WTC11 (cell line): ENCODE data around the gene RFC2. TPM values are rescaled to one million over a fixed set of nuclear protein-coding genes. Genes with fewer than 3 reads are reported as not detected.

Experiments
- ATAC-seq: fragments of 200-7000 bp; cut with Tn5 transposase; 2 replicates; pipeline ENCODE4 v1.10.0; 2021; ENCODE audit warnings: mild to moderate bottlenecking, moderate library complexity
- CTCF ChIA-PET: fragments of 300-600 bp; sonication (Branson Sonifier 250); formaldehyde crosslinking; loops from one replicate; lab custom pipeline; 2021; ENCODE audit warnings: antibody characterized with exemption; lab: Charles Lee
- POLR2A ChIA-PET: fragments of 350-600 bp; sonication (Branson Sonifier 250); formaldehyde crosslinking; loops from one replicate; lab custom pipeline; 2021; ENCODE audit warnings: antibody characterized with exemption; lab: Charles Lee
- DNase-seq: peaks from one replicate; pipeline ENCODE4 v3.0.0; 2021; ENCODE audit warnings: low spot score
- H3K27ac Mint-ChIP-seq: 2 replicates; pipeline ENCODE4 v1.8.0; 2021; ENCODE audit warnings: mixed read lengths
- H3K27me3 Mint-ChIP-seq: 2 replicates; pipeline ENCODE4 v1.8.0; 2021; ENCODE audit warnings: low read depth, mild to moderate bottlenecking, moderate library complexity, mixed read lengths
- H3K36me3 Mint-ChIP-seq: 2 replicates; pipeline ENCODE4 v1.8.0; 2021; ENCODE audit warnings: mixed read lengths
- H3K4me1 Mint-ChIP-seq: 2 replicates; pipeline ENCODE4 v1.8.0; 2022; ENCODE audit warnings: mixed read lengths
- H3K4me3 Mint-ChIP-seq: 2 replicates; pipeline ENCODE4 v1.8.0; 2021; ENCODE audit warnings: mild to moderate bottlenecking, moderate library complexity, mixed read lengths
- H3K9me3 Mint-ChIP-seq: 2 replicates; pipeline ENCODE4 v1.8.0; 2021; ENCODE audit warnings: mixed read lengths
- GABPB1 ChIP-seq: sonication (generic); formaldehyde crosslinking; IDR thresholded peaks from 2 replicates; pipeline ENCODE4 v1.8.1; 2023; ENCODE audit warnings: mild to moderate bottlenecking, missing genetic modification reagents
- HMGA2 ChIP-seq: fragments of 250-450 bp; sonication (Bioruptor Pico); IDR thresholded peaks from 2 replicates; pipeline ENCODE4 v1.4.0; 2021; ENCODE audit warnings: mild to moderate bottlenecking, moderate library complexity
- KAT7 ChIP-seq: sonication (generic); formaldehyde crosslinking; IDR thresholded peaks from 2 replicates; pipeline ENCODE4 v1.8.1; 2023; ENCODE audit warnings: missing genetic modification reagents, mild to moderate bottlenecking, borderline replicate concordance
- MXD4 ChIP-seq: fragments of 250-450 bp; sonication (Bioruptor Pico); IDR thresholded peaks from 2 replicates; pipeline ENCODE4 v1.8.0; 2021; ENCODE audit warnings: mild to moderate bottlenecking, moderate library complexity, borderline replicate concordance
- NFATC4 ChIP-seq: fragments of 250-450 bp; sonication (Bioruptor Pico); IDR thresholded peaks from 2 replicates; pipeline ENCODE4 v1.9.0; 2021; ENCODE audit warnings: mild to moderate bottlenecking
- NFYB ChIP-seq: sonication (generic); formaldehyde crosslinking; conservative IDR thresholded peaks from 2 replicates; pipeline ENCODE4 v1.8.0; 2022; ENCODE audit warnings: low read depth, missing genetic modification reagents
- NR1H2 ChIP-seq: sonication (generic); formaldehyde crosslinking; IDR thresholded peaks from 2 replicates; pipeline ENCODE4 v1.9.0; 2021; ENCODE audit warnings: mild to moderate bottlenecking, moderate library complexity, missing genetic modification reagents
- SOX15 ChIP-seq: fragments of 250-450 bp; sonication (Bioruptor Pico); IDR thresholded peaks from 2 replicates; pipeline ENCODE4 v1.9.0; 2021; ENCODE audit warnings: mild to moderate bottlenecking
- TP53 ChIP-seq: sonication (generic); formaldehyde crosslinking; IDR thresholded peaks from 2 replicates; pipeline ENCODE4 v1.8.1; 2023; ENCODE audit warnings: mild to moderate bottlenecking, missing genetic modification reagents
- total RNA-seq: library from RNA; stranded (reverse); gene quantifications from 3 replicates; pipeline ENCODE4 v1.2.3, GENCODE V29; 2021
- TF ChIP-seq, protein P1 (sequence below): sonication (generic); formaldehyde crosslinking; IDR thresholded peaks from 2 replicates; pipeline ENCODE4 v1.8.0; 2022; ENCODE audit warnings: mild to moderate bottlenecking, missing genetic modification reagents
- TF ChIP-seq, protein P2 (sequence below): sonication (generic); formaldehyde crosslinking; IDR thresholded peaks from 2 replicates; pipeline ENCODE4 v1.8.1; 2022; ENCODE audit warnings: low read depth, mild to moderate bottlenecking, moderate library complexity, missing genetic modification reagents, borderline replicate concordance
- TF ChIP-seq, protein P3 (sequence below): sonication (generic); formaldehyde crosslinking; IDR thresholded peaks from 2 replicates; pipeline ENCODE4 v1.8.1; 2022; ENCODE audit warnings: low read depth, missing genetic modification reagents, borderline replicate concordance
- TF ChIP-seq, protein P4 (sequence below): fragments of 200-600 bp; IDR thresholded peaks from 2 replicates; pipeline ENCODE4 v1.8.0; 2022; ENCODE audit warnings: antibody characterized with exemption
- TF ChIP-seq, protein P5 (sequence below): sonication (generic); formaldehyde crosslinking; IDR thresholded peaks from 2 replicates; pipeline ENCODE4 v1.8.1; 2023; ENCODE audit warnings: mild to moderate bottlenecking, missing genetic modification reagents, moderate library complexity
- TF ChIP-seq, protein P6 (sequence below): sonication (generic); formaldehyde crosslinking; IDR thresholded peaks from 2 replicates; pipeline ENCODE4 v1.8.0; 2022; ENCODE audit warnings: mild to moderate bottlenecking, missing genetic modification reagents
- TF ChIP-seq, protein P7 (sequence below): sonication (generic); formaldehyde crosslinking; IDR thresholded peaks from 2 replicates; pipeline ENCODE4 v1.8.1; 2022; ENCODE audit warnings: missing genetic modification reagents, borderline replicate concordance
- TF ChIP-seq, protein P8 (sequence below): fragments of 250-450 bp; sonication (Bioruptor Pico); conservative IDR thresholded peaks from 2 replicates; pipeline ENCODE4 v1.9.0; 2021; ENCODE audit warnings: mild to moderate bottlenecking
- TF ChIP-seq, protein P9 (sequence below): fragments of 250-450 bp; sonication (Bioruptor Pico); IDR thresholded peaks from 2 replicates; pipeline ENCODE4 v1.8.0; 2021; ENCODE audit warnings: mild to moderate bottlenecking
- TF ChIP-seq, protein P10 (sequence below): sonication (generic); formaldehyde crosslinking; IDR thresholded peaks from 2 replicates; pipeline ENCODE4 v1.8.0; 2023; ENCODE audit warnings: missing genetic modification reagents

Gene RFC2
- total RNA-seq, 1 experiment from 2014 or later: 80.7 TPM

DNA sequence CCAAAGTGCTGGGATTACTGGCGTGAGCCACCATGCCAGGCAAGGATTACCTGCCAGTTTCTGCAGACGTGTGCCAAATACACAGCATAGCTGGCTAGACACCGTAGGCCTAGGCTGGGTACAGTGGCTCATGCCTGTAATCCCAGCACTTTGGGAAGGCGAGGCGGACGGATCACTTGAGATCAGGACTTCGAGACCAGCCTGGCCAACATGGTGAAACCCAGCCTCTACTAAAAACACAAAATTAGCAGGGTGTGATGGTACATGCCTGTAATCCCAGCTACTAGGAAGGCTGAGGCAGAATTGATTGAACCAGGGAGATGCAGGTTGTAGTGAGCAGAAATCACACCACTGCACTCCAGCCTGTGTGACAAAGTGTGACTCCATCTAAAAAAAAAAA lies 868 bp downstream of the RFC2 start:
- Mint-ChIP-seq H3K27me3 (no peaks in the 10 kb centered on the region), H3K27ac (peak overlapping the region; percentile 79), H3K36me3 (peaks cover 32% of the 10 kb centered on the region), H3K4me1 (peaks cover 3% of the 10 kb centered on the region; the same call in 1 of the 2 replicates), H3K4me3 (peak overlapping the region; percentile 94), H3K9me3 (no peaks in the 10 kb centered on the region)
- CTCF ChIA-PET: interaction anchor here (0.7 to 2.3 kb wide), 5 partner anchors 36 to 152 kb away, joined by 3 to 10 read pairs (median 6); partner anchors contain the start of gene CLIP2
- POLR2A ChIA-PET: no interaction called here
- TF ChIP-seq, protein P1, sequence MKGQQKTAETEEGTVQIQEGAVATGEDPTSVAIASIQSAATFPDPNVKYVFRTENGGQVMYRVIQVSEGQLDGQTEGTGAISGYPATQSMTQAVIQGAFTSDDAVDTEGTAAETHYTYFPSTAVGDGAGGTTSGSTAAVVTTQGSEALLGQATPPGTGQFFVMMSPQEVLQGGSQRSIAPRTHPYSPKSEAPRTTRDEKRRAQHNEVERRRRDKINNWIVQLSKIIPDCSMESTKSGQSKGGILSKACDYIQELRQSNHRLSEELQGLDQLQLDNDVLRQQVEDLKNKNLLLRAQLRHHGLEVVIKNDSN: no peak
- TF ChIP-seq, protein P2, sequence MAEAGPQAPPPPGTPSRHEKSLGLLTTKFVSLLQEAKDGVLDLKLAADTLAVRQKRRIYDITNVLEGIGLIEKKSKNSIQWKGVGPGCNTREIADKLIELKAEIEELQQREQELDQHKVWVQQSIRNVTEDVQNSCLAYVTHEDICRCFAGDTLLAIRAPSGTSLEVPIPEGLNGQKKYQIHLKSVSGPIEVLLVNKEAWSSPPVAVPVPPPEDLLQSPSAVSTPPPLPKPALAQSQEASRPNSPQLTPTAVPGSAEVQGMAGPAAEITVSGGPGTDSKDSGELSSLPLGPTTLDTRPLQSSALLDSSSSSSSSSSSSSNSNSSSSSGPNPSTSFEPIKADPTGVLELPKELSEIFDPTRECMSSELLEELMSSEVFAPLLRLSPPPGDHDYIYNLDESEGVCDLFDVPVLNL (CRISPR knock-in tag): no peak
- TF ChIP-seq, protein P3, sequence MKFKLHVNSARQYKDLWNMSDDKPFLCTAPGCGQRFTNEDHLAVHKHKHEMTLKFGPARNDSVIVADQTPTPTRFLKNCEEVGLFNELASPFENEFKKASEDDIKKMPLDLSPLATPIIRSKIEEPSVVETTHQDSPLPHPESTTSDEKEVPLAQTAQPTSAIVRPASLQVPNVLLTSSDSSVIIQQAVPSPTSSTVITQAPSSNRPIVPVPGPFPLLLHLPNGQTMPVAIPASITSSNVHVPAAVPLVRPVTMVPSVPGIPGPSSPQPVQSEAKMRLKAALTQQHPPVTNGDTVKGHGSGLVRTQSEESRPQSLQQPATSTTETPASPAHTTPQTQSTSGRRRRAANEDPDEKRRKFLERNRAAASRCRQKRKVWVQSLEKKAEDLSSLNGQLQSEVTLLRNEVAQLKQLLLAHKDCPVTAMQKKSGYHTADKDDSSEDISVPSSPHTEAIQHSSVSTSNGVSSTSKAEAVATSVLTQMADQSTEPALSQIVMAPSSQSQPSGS (CRISPR knock-in tag): no peak
- no peak for TF ChIP-seq NFYB
- TF ChIP-seq, protein P4, sequence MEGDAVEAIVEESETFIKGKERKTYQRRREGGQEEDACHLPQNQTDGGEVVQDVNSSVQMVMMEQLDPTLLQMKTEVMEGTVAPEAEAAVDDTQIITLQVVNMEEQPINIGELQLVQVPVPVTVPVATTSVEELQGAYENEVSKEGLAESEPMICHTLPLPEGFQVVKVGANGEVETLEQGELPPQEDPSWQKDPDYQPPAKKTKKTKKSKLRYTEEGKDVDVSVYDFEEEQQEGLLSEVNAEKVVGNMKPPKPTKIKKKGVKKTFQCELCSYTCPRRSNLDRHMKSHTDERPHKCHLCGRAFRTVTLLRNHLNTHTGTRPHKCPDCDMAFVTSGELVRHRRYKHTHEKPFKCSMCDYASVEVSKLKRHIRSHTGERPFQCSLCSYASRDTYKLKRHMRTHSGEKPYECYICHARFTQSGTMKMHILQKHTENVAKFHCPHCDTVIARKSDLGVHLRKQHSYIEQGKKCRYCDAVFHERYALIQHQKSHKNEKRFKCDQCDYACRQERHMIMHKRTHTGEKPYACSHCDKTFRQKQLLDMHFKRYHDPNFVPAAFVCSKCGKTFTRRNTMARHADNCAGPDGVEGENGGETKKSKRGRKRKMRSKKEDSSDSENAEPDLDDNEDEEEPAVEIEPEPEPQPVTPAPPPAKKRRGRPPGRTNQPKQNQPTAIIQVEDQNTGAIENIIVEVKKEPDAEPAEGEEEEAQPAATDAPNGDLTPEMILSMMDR: no peak
- TF ChIP-seq TP53 (CRISPR knock-in tag): no peak
- no peak for TF ChIP-seq SOX15
- TF ChIP-seq, protein P5, sequence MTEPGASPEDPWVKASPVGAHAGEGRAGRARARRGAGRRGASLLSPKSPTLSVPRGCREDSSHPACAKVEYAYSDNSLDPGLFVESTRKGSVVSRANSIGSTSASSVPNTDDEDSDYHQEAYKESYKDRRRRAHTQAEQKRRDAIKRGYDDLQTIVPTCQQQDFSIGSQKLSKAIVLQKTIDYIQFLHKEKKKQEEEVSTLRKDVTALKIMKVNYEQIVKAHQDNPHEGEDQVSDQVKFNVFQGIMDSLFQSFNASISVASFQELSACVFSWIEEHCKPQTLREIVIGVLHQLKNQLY (CRISPR knock-in tag): no peak
- TF ChIP-seq, protein P6, sequence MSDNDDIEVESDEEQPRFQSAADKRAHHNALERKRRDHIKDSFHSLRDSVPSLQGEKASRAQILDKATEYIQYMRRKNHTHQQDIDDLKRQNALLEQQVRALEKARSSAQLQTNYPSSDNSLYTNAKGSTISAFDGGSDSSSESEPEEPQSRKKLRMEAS (CRISPR knock-in tag): no peak
- TF ChIP-seq, protein P7, sequence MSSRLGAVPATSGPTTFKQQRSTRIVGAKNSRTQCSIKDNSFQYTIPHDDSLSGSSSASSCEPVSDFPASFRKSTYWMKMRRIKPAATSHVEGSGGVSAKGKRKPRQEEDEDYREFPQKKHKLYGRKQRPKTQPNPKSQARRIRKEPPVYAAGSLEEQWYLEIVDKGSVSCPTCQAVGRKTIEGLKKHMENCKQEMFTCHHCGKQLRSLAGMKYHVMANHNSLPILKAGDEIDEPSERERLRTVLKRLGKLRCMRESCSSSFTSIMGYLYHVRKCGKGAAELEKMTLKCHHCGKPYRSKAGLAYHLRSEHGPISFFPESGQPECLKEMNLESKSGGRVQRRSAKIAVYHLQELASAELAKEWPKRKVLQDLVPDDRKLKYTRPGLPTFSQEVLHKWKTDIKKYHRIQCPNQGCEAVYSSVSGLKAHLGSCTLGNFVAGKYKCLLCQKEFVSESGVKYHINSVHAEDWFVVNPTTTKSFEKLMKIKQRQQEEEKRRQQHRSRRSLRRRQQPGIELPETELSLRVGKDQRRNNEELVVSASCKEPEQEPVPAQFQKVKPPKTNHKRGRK (CRISPR knock-in tag): no peak
- TF ChIP-seq KAT7: no peak
- no peak for TF ChIP-seq NFATC4 (CRISPR knock-in tag)
- TF ChIP-seq, protein P8, sequence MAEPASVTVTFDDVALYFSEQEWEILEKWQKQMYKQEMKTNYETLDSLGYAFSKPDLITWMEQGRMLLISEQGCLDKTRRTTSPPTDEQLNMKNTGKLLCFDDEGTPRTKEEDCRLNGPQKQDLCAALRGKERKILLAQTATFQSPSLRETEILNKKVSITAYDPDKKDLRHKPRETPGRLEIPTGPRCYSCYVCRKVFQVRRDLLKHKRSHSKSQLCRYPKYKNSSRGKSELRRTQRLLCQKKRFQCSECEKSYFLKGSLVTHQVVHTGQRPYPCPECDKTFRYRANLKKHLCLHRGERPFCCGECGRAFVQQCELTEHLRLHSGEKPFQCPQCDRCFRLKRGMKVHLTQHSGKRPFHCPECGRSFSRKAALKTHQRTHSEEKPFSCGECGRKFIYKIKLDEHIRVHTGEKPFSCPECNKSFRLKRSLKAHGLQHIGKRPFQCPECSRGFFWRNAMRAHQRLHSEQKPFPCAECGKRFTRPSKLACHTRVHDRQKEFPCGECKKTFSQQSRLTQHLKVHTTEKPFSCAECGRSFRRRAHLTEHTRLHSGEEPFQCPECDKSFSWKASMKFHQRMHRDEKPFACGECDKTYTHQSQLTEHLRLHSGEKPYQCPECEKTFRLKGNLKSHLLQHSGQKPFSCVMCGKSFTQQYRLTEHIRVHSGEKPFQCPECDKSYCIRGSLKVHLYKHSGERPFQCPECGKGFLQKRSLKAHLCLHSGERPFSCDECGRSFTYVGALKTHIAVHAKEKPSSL (CRISPR knock-in tag): no peak
- TF ChIP-seq MXD4: no peak
- no peak for TF ChIP-seq GABPB1 (CRISPR knock-in tag)
- TF ChIP-seq HMGA2 (CRISPR knock-in tag): no peak
- TF ChIP-seq, protein P9, sequence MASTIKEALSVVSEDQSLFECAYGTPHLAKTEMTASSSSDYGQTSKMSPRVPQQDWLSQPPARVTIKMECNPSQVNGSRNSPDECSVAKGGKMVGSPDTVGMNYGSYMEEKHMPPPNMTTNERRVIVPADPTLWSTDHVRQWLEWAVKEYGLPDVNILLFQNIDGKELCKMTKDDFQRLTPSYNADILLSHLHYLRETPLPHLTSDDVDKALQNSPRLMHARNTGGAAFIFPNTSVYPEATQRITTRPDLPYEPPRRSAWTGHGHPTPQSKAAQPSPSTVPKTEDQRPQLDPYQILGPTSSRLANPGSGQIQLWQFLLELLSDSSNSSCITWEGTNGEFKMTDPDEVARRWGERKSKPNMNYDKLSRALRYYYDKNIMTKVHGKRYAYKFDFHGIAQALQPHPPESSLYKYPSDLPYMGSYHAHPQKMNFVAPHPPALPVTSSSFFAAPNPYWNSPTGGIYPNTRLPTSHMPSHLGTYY: no peak
- no peak for TF ChIP-seq NR1H2 (CRISPR knock-in tag)
- TF ChIP-seq, protein P10, sequence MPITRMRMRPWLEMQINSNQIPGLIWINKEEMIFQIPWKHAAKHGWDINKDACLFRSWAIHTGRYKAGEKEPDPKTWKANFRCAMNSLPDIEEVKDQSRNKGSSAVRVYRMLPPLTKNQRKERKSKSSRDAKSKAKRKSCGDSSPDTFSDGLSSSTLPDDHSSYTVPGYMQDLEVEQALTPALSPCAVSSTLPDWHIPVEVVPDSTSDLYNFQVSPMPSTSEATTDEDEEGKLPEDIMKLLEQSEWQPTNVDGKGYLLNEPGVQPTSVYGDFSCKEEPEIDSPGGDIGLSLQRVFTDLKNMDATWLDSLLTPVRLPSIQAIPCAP: no peak
- ATAC-seq (no peak), DNase-seq (no peak)
